Fibroblast of pulmonary artery (primary cell): Measurements from ENCODE around the gene TNFRSF9.
"Not testable (repeated sequence)": the region's sequence is repeated elsewhere in the genome, so short reads cannot be mapped to it uniquely, and the experiment has no call there.

Experiments used
- DNase-seq: peaks from one replicate; pipeline ENCODE4 v3.0.0-alpha.2; 2010; ENCODE audit warnings: low read depth
- H3K4me3 ChIP-seq: replicated peaks from 2 replicates; pipeline ENCODE4 v1.5.1; 2011; ENCODE audit warnings: low read depth, mild to moderate bottlenecking, control low read depth, low read length, moderate library complexity
- CTCF ChIP-seq: IDR thresholded peaks from 2 replicates; pipeline ENCODE4 v1.5.1; 2011; ENCODE audit warnings: mild to moderate bottlenecking, control low read depth, low read length, inconsistent platforms; ENCODE audit errors: missing control alignments

TNFRSF9 gene

GRCh38 chr1:7970246-7970645 lies 29.6 kb upstream of the TNFRSF9 start:
- no peak for TF ChIP-seq CTCF
- DNase-seq: no peak
- no peak overlapping the region for H3K4me3 ChIP-seq

- TF ChIP-seq CTCF: no peak
- H3K4me3 ChIP-seq: no peak overlapping the region
- DNase-seq: no peak
These were observed 27.0 kb upstream of the TNFRSF9 start for GRCh38 chr1:7967651-7968050.

GRCh38 chr1:7967196-7967595 lies 26.6 kb upstream of the TNFRSF9 start:
- no peak for DNase-seq
- no peak for TF ChIP-seq CTCF
- no peak overlapping the region for H3K4me3 ChIP-seq

GRCh38 chr1:7964476-7964875 lies 23.8 kb upstream of the TNFRSF9 start:
- TF ChIP-seq CTCF: no peak
- H3K4me3 ChIP-seq: no peak overlapping the region
- no peak for DNase-seq

- H3K4me3 ChIP-seq, DNase-seq: not testable (repeated sequence)
These were observed 23.2 kb upstream of the TNFRSF9 start for GRCh38 chr1:7963841-7964240.

- not testable (repeated sequence) for DNase-seq, H3K4me3 ChIP-seq
These were observed 22.7 kb upstream of the TNFRSF9 start for GRCh38 chr1:7963378-7963730.

GRCh38 chr1:7962636-7963377 lies 22.2 kb upstream of the TNFRSF9 start:
- H3K4me3 ChIP-seq: peak overlapping the region; percentile 96
- DNase-seq: no peak
- no peak for TF ChIP-seq CTCF

GRCh38 chr1:7962014-7962335 lies 21.3 kb upstream of the TNFRSF9 start:
- H3K4me3 ChIP-seq: peak overlapping the region; percentile 96
- TF ChIP-seq CTCF: no peak
- no peak for DNase-seq
